KMS-11 (cell line): ENCODE data around the gene BMP5.

Experiments
- H2AFZ ChIP-seq: fragments of 200-600 bp; sonication (generic); 2 replicates; pipeline ENCODE4 v1.6.1; 2016; ENCODE audit warnings: antibody characterized with exemption, mixed run types, low read depth
- H3K27ac ChIP-seq: fragments of 200-600 bp; sonication (generic); 2 replicates; pipeline ENCODE4 v1.6.1; 2016; ENCODE audit warnings: mild to moderate bottlenecking, mixed run types
- H3K27me3 ChIP-seq: fragments of 200-600 bp; sonication (generic); 2 replicates; pipeline ENCODE4 v1.6.1; 2017; ENCODE audit warnings: mild to moderate bottlenecking, low read depth, mixed run types, moderate library complexity; ENCODE audit not compliant: insufficient read depth
- H3K36me3 ChIP-seq: fragments of 200-600 bp; sonication (generic); 2 replicates; pipeline ENCODE4 v1.6.1; 2017; ENCODE audit warnings: mild to moderate bottlenecking, mixed run types; ENCODE audit not compliant: insufficient read depth
- H3K4me1 ChIP-seq: fragments of 200-600 bp; sonication (generic); 2 replicates; pipeline ENCODE4 v1.6.1; 2016; ENCODE audit warnings: mild to moderate bottlenecking, low read depth, mixed run types; ENCODE audit not compliant: poor library complexity, severe bottlenecking
- H3K4me2 ChIP-seq: fragments of 200-600 bp; sonication (generic); 2 replicates; pipeline ENCODE4 v1.7.0; 2016; ENCODE audit warnings: mild to moderate bottlenecking, mixed run types
- H3K4me3 ChIP-seq: fragments of 200-600 bp; sonication (generic); IDR thresholded peaks from 2 replicates; pipeline ENCODE4 v1.6.1; 2017; ENCODE audit warnings: low read depth, low read length, mixed read lengths; ENCODE audit not compliant: insufficient read depth
- H3K79me2 ChIP-seq: fragments of 200-600 bp; sonication (generic); 2 replicates; pipeline ENCODE4 v1.6.1; 2016; ENCODE audit warnings: low read depth, mixed run types; ENCODE audit not compliant: insufficient read depth
- H3K9ac ChIP-seq: fragments of 200-600 bp; sonication (generic); 2 replicates; pipeline ENCODE4 v1.6.1; 2016; ENCODE audit warnings: mild to moderate bottlenecking, mixed run types
- H4K20me1 ChIP-seq: fragments of 200-600 bp; sonication (generic); 2 replicates; pipeline ENCODE4 v1.6.1; 2016; ENCODE audit warnings: mild to moderate bottlenecking, mixed run types; ENCODE audit not compliant: insufficient read depth
- TF ChIP-seq, protein P1 (sequence below): fragments of 200-600 bp; sonication (generic); conservative IDR thresholded peaks from 2 replicates; pipeline ENCODE4 v1.6.1; 2017; ENCODE audit warnings: low read depth, mild to moderate bottlenecking, antibody characterized with exemption, low read length, moderate library complexity, mixed read lengths

BMP5 gene

DNA sequence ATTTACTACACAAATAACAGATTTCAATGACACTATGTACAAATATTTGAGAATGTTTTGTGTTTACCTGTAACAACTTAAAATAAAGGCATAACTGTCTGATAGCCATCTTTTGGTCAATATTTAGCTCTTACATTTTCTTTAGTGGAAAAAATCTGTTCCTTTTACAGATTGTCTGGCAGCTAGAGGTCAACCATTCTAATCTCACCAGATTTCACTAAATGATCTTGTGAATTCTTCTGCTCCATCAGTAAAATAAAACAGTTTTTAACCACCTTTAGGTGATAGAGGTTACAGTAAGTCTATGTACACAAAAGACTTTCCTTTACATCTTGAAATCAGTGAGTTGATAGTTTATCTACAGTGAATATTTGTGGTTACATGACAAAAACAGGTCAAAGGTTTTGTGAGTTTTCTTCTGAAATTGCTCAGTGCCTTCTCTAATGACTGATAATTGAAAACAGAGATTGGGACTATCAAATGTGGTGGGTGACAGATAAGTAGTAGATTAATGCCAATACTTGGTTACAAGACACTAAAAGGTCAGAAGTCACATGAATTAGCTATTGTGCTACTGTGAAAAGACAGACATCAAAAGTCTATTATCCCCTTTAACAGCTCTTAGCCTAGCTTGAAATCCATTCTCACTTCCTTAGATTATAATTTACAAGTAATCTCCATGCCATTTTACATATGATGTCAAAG is 47.4 kb downstream of the BMP5 start:
- no peak overlapping the region for H2AFZ ChIP-seq
- TF ChIP-seq, protein P1, sequence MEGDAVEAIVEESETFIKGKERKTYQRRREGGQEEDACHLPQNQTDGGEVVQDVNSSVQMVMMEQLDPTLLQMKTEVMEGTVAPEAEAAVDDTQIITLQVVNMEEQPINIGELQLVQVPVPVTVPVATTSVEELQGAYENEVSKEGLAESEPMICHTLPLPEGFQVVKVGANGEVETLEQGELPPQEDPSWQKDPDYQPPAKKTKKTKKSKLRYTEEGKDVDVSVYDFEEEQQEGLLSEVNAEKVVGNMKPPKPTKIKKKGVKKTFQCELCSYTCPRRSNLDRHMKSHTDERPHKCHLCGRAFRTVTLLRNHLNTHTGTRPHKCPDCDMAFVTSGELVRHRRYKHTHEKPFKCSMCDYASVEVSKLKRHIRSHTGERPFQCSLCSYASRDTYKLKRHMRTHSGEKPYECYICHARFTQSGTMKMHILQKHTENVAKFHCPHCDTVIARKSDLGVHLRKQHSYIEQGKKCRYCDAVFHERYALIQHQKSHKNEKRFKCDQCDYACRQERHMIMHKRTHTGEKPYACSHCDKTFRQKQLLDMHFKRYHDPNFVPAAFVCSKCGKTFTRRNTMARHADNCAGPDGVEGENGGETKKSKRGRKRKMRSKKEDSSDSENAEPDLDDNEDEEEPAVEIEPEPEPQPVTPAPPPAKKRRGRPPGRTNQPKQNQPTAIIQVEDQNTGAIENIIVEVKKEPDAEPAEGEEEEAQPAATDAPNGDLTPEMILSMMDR: no peak
- no peaks in the 10 kb centered on the region for H3K4me1 ChIP-seq
- no peak overlapping the region for H3K4me2 ChIP-seq
- no peak overlapping the region for H3K9ac ChIP-seq
- H3K79me2 ChIP-seq: no peaks in the 10 kb centered on the region
- H3K4me3 ChIP-seq: no peak overlapping the region
- H3K27ac ChIP-seq: no peak overlapping the region
- H4K20me1 ChIP-seq: no peaks in the 10 kb centered on the region
- no peaks in the 10 kb centered on the region for H3K36me3 ChIP-seq
- no peaks in the 10 kb centered on the region for H3K27me3 ChIP-seq

DNA sequence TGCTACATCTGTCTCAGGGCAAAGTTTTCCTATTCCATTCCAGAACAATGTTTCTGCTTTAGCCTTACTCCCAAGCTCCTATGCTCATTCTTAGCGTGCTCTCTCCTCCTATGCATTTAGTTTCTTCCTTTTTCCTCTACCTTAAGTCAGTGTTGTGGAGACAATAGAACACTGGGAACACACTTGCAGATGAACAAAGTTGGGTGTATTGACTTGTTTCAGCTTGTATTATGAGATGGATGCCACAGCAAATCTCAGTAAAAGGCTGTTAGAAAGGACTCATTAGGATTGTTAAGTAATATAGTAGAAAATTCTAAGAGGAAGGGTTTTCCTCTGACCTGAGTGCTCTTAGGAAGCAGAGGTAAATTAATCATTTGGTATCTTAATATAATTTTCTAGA is 48.4 kb downstream of the BMP5 start:
- H3K4me1 ChIP-seq: no peaks in the 10 kb centered on the region
- no peaks in the 10 kb centered on the region for H3K27me3 ChIP-seq
- H3K79me2 ChIP-seq: no peaks in the 10 kb centered on the region
- no peak overlapping the region for H3K9ac ChIP-seq
- H3K27ac ChIP-seq: no peak overlapping the region
- H3K36me3 ChIP-seq: no peaks in the 10 kb centered on the region
- TF ChIP-seq, protein P1: no peak
- H4K20me1 ChIP-seq: no peaks in the 10 kb centered on the region
- H3K4me3 ChIP-seq: no peak overlapping the region
- H3K4me2 ChIP-seq: no peak overlapping the region
- H2AFZ ChIP-seq: no peak overlapping the region

DNA sequence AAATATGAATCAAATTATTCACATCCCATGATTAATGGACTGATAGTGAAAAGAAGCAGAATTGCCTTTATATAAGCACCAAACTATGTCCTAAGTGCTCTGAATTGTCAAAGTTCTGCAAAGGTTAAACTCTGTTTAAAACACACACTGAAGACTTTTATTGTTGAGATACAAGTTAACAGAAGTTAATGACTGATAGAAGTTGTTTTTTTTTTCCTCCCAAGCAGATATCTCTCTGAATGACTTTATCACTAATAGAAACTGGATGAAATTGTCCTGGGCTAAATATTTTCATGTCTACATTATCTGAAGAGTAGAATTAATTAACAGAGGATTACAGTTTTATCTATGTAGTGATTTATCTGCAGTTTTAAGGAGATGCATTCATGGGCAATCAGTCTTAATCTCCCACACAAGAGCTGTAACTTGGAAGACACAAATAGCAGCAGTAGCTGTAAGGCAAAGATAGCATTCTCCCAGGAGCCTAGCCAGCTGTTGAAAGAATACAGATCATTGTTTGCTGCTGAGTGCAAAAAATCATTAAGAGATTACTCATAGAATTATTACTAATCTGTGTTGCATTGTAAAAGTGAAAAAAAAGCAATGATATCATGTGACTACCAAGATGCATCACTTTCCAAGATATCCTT is 49.9 kb downstream of the BMP5 start:
- no peak overlapping the region for H3K4me3 ChIP-seq
- TF ChIP-seq, protein P1: no peak
- no peaks in the 10 kb centered on the region for H4K20me1 ChIP-seq
- no peak overlapping the region for H3K4me2 ChIP-seq
- no peak overlapping the region for H2AFZ ChIP-seq
- no peaks in the 10 kb centered on the region for H3K36me3 ChIP-seq
- H3K9ac ChIP-seq: no peak overlapping the region
- H3K27me3 ChIP-seq: no peaks in the 10 kb centered on the region
- no peaks in the 10 kb centered on the region for H3K4me1 ChIP-seq
- no peaks in the 10 kb centered on the region for H3K79me2 ChIP-seq
- H3K27ac ChIP-seq: no peak overlapping the region

DNA sequence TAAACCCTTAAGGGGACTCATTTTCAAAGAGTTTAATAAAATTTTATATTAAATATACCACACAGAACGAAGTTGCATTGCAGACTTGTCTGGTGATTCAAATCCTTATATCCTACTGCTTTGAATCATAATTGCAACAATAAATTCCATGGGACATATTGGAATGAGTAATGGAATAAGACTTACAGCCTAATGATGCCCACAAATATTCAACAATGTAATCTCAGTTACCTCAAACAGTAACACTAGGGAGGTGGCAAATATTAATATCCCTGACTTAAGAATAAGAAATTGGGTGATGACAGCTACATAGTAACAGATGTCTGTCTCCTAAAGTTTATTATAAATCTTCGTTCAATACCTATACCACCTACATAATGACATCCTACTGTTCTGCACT is 52.6 kb downstream of the BMP5 start:
- no peaks in the 10 kb centered on the region for H3K4me1 ChIP-seq
- no peaks in the 10 kb centered on the region for H3K36me3 ChIP-seq
- TF ChIP-seq, protein P1: no peak
- H2AFZ ChIP-seq: no peak overlapping the region
- no peak overlapping the region for H3K9ac ChIP-seq
- H3K4me2 ChIP-seq: no peak overlapping the region
- H3K27me3 ChIP-seq: no peaks in the 10 kb centered on the region
- H3K79me2 ChIP-seq: no peaks in the 10 kb centered on the region
- H4K20me1 ChIP-seq: no peaks in the 10 kb centered on the region
- H3K4me3 ChIP-seq: no peak overlapping the region
- no peak overlapping the region for H3K27ac ChIP-seq
